Urinary bladder (tissue), 4 donors: ENCODE data around the gene POM121L12. TPM values are rescaled to one million over a fixed set of nuclear protein-coding genes. Genes with fewer than 3 reads are reported as not detected.

Experiments
- DNase-seq: peaks from one replicate; pipeline ENCODE4 v3.0.0-alpha.2; 2015; ENCODE audit errors: extremely low spot score
- H3K27ac ChIP-seq: one replicate; pipeline ENCODE4 v1.5.1; 2013; ENCODE audit warnings: low read depth, mild to moderate bottlenecking, moderate library complexity
- H3K36me3 ChIP-seq: one replicate; pipeline ENCODE4 v1.6.1; 2013; ENCODE audit warnings: mild to moderate bottlenecking, moderate library complexity; ENCODE audit not compliant: insufficient read depth
- H3K4me1 ChIP-seq: one replicate; pipeline ENCODE4 v1.6.1; 2013; ENCODE audit warnings: mild to moderate bottlenecking, moderate library complexity; ENCODE audit not compliant: insufficient read depth
- H3K4me3 ChIP-seq: one replicate; pipeline ENCODE4 v1.5.1; 2013; ENCODE audit warnings: low read depth, low read length
- WGBS: extraction: QIAGEN DNeasy Blood & Tissue Kit; methylation state at CpG from one replicate; pipeline ENCODE4 v1.1.7; 2013; 5-methylcytosine and 5-hydroxymethylcytosine counted together
- polyA plus RNA-seq: library from polyadenylated mRNA; stranded (reverse); fragments of 200-250 nt; gene quantifications from one replicate; pipeline ENCODE4 v1.2.3, GENCODE V29; 2013
- total RNA-seq: library from RNA; depleted of rRNA; stranded (reverse); fragments of >200 nt; gene quantifications from one replicate; pipeline ENCODE4 v1.2.3, GENCODE V29; 2014
- donor health status: healthy with polysubstance abuse.
- donor health status: healthy.

The POM121L12 gene
- total RNA-seq (not detected), polyA plus RNA-seq (not detected)

GRCh38 chr7:53035499-53036412 is at the start of gene POM121L12:
TSS of gene POM121L12 (plus strand) at chr7:53035633. CDS start at chr7:53035672, 39 bp downstream.
- Histone ChIP-seq H3K4me1 (no peaks in the 10 kb centered on the region), H3K4me3 (no peak within 1 kb of the TSS), H3K27ac (no peak within 1 kb of the TSS), H3K36me3 (no peaks in the 10 kb centered on the region)
- no peak for DNase-seq
- WGBS = 96% methylated on average over 59 of the region's 59 CpGs

- DNase-seq = no peak
- Histone ChIP-seq H3K36me3 (no peaks in the 10 kb centered on the region), H3K27ac (no peak overlapping the region), H3K4me3 (no peak overlapping the region), H3K4me1 (no peaks in the 10 kb centered on the region)
These were observed 43.4 kb upstream of the POM121L12 start for GRCh38 chr7:52992001-52992400.

GRCh38 chr7:52992479-52993162 is 42.8 kb upstream of the POM121L12 start:
- Histone ChIP-seq H3K4me1 (no peaks in the 10 kb centered on the region), H3K36me3 (no peaks in the 10 kb centered on the region), H3K27ac (no peak overlapping the region), H3K4me3 (no peak overlapping the region)
- WGBS = 88% methylated on average over 4 of the region's 4 CpGs
- no peak for DNase-seq

- 42% methylated on average over 1 of the region's 1 CpG for WGBS
These were observed 39.8 kb upstream of the POM121L12 start for GRCh38 chr7:52995676-52996075.

GRCh38 chr7:53001221-53001620 is 34.2 kb upstream of the POM121L12 start:
- H3K4me1 ChIP-seq = no peaks in the 10 kb centered on the region
- DNase-seq = no peak
- no peak overlapping the region for H3K27ac ChIP-seq
- H3K4me3 ChIP-seq = no peak overlapping the region
- no peaks in the 10 kb centered on the region for H3K36me3 ChIP-seq
- WGBS = 17% methylated on average over 3 of the region's 3 CpGs

More at GRCh38 chr7:52995676-52996075, 39.8 kb upstream of the POM121L12 start:
- H3K36me3 ChIP-seq = no peaks in the 10 kb centered on the region
- no peaks in the 10 kb centered on the region for H3K4me1 ChIP-seq
- DNase-seq = no peak
- H3K4me3 ChIP-seq = no peak overlapping the region
- no peak overlapping the region for H3K27ac ChIP-seq

- Histone ChIP-seq H3K4me3 (no peak overlapping the region), H3K4me1 (no peaks in the 10 kb centered on the region), H3K27ac (no peak overlapping the region), H3K36me3 (no peaks in the 10 kb centered on the region)
- DNase-seq = no peak
- 87% methylated on average over 7 of the region's 7 CpGs for WGBS
These were observed 33.0 kb upstream of the POM121L12 start for GRCh38 chr7:53002389-53002788.

GRCh38 chr7:53003653-53004445 is 31.6 kb upstream of the POM121L12 start:
- 97% methylated on average over 29 of the region's 29 CpGs for WGBS
- Histone ChIP-seq H3K27ac (no peak overlapping the region), H3K36me3 (no peaks in the 10 kb centered on the region), H3K4me3 (no peak overlapping the region), H3K4me1 (no peaks in the 10 kb centered on the region)
- DNase-seq = no peak

GRCh38 chr7:53013925-53014324 is 21.5 kb upstream of the POM121L12 start:
- WGBS = 45% methylated on average over 2 of the region's 2 CpGs
- Histone ChIP-seq H3K4me3 (no peak overlapping the region), H3K36me3 (no peaks in the 10 kb centered on the region), H3K4me1 (no peaks in the 10 kb centered on the region), H3K27ac (no peak overlapping the region)
- no peak for DNase-seq

GRCh38 chr7:53015463-53015862 is 20.0 kb upstream of the POM121L12 start:
- WGBS = 93% methylated on average over 1 of the region's 1 CpG
- DNase-seq = no peak
- Histone ChIP-seq H3K4me3 (no peak overlapping the region), H3K4me1 (no peaks in the 10 kb centered on the region), H3K27ac (no peak overlapping the region), H3K36me3 (no peaks in the 10 kb centered on the region)

- no peak for DNase-seq
- Histone ChIP-seq H3K36me3 (no peaks in the 10 kb centered on the region), H3K4me3 (no peak overlapping the region), H3K27ac (no peak overlapping the region), H3K4me1 (no peaks in the 10 kb centered on the region)
- 83% methylated on average over 5 of the region's 5 CpGs for WGBS
These were observed 12.5 kb upstream of the POM121L12 start for GRCh38 chr7:53022893-53023292.

GRCh38 chr7:53048638-53049037 is 13.2 kb downstream of the POM121L12 start:
- 90% methylated on average over 2 of the region's 2 CpGs for WGBS
- Histone ChIP-seq H3K27ac (no peak overlapping the region), H3K36me3 (no peaks in the 10 kb centered on the region), H3K4me3 (no peak overlapping the region), H3K4me1 (no peaks in the 10 kb centered on the region)
- no peak for DNase-seq

- WGBS = 88% methylated on average over 2 of the region's 2 CpGs
These were observed 15.0 kb downstream of the POM121L12 start for GRCh38 chr7:53050433-53050832.

GRCh38 chr7:53059591-53059990 is 24.2 kb downstream of the POM121L12 start:
- Histone ChIP-seq H3K4me3 (no peak overlapping the region), H3K36me3 (no peaks in the 10 kb centered on the region), H3K27ac (no peak overlapping the region), H3K4me1 (no peaks in the 10 kb centered on the region)
- no peak for DNase-seq
- 70% methylated on average over 2 of the region's 2 CpGs for WGBS

More at GRCh38 chr7:53050433-53050832, 15.0 kb downstream of the POM121L12 start:
- H3K4me1 ChIP-seq = no peaks in the 10 kb centered on the region
- H3K27ac ChIP-seq = no peak overlapping the region
- no peak overlapping the region for H3K4me3 ChIP-seq
- no peaks in the 10 kb centered on the region for H3K36me3 ChIP-seq
- DNase-seq = no peak
